Hepatocyte (in vitro differentiated cells): Measurements from ENCODE around the gene PDS5A.

Experiments
- EZH2 ChIP-seq: fragments of 200-600 bp; sonication (generic); IDR thresholded peaks from 2 replicates; pipeline ENCODE4 v1.6.1; 2016; ENCODE audit warnings: antibody characterized with exemption, mild to moderate bottlenecking, borderline replicate concordance
- EZH2phosphoT487 ChIP-seq: fragments of 200-600 bp; sonication (generic); IDR thresholded peaks from one replicate; pipeline ENCODE4 v1.6.1; 2018; ENCODE audit warnings: antibody characterized with exemption, mild to moderate bottlenecking, low read depth, moderate library complexity; ENCODE audit not compliant: unreplicated experiment, severe bottlenecking
- TF ChIP-seq, protein P1 (sequence below): fragments of 200-600 bp; sonication (generic); IDR thresholded peaks from 2 replicates; pipeline ENCODE4 v1.5.1; 2016; ENCODE audit warnings: antibody characterized with exemption, mild to moderate bottlenecking; ENCODE audit not compliant: poor library complexity

DNA sequence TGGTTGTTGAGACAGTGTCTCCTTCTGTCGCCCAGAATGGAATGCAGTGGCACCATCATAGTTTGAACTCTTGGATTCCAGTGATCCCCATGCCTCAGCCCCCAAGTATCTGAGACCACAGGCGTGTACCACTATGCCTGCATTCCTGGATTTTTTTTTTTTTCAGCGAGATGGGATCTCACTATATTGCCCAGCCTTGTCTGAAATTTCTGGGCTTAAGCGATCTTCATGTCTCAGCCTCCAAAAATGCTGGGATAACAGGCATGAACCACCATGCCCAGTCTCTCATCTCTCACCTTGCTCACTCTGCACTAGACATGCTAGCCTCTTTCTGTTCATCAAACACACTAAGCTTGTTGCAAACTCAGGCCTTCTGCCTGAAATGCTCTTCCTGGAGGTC lies 175.7 kb downstream of the PDS5A start:
- TF ChIP-seq EZH2phosphoT487, result no peak
- TF ChIP-seq, protein P1, sequence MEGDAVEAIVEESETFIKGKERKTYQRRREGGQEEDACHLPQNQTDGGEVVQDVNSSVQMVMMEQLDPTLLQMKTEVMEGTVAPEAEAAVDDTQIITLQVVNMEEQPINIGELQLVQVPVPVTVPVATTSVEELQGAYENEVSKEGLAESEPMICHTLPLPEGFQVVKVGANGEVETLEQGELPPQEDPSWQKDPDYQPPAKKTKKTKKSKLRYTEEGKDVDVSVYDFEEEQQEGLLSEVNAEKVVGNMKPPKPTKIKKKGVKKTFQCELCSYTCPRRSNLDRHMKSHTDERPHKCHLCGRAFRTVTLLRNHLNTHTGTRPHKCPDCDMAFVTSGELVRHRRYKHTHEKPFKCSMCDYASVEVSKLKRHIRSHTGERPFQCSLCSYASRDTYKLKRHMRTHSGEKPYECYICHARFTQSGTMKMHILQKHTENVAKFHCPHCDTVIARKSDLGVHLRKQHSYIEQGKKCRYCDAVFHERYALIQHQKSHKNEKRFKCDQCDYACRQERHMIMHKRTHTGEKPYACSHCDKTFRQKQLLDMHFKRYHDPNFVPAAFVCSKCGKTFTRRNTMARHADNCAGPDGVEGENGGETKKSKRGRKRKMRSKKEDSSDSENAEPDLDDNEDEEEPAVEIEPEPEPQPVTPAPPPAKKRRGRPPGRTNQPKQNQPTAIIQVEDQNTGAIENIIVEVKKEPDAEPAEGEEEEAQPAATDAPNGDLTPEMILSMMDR, result no peak
- no peak for TF ChIP-seq EZH2
